Measurements from ENCODE around the gene INTS3.

INTS3 gene, protein sequence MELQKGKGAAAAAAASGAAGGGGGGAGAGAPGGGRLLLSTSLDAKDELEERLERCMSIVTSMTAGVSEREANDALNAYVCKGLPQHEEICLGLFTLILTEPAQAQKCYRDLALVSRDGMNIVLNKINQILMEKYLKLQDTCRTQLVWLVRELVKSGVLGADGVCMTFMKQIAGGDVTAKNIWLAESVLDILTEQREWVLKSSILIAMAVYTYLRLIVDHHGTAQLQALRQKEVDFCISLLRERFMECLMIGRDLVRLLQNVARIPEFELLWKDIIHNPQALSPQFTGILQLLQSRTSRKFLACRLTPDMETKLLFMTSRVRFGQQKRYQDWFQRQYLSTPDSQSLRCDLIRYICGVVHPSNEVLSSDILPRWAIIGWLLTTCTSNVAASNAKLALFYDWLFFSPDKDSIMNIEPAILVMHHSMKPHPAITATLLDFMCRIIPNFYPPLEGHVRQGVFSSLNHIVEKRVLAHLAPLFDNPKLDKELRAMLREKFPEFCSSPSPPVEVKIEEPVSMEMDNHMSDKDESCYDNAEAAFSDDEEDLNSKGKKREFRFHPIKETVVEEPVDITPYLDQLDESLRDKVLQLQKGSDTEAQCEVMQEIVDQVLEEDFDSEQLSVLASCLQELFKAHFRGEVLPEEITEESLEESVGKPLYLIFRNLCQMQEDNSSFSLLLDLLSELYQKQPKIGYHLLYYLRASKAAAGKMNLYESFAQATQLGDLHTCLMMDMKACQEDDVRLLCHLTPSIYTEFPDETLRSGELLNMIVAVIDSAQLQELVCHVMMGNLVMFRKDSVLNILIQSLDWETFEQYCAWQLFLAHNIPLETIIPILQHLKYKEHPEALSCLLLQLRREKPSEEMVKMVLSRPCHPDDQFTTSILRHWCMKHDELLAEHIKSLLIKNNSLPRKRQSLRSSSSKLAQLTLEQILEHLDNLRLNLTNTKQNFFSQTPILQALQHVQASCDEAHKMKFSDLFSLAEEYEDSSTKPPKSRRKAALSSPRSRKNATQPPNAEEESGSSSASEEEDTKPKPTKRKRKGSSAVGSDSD

DNA sequence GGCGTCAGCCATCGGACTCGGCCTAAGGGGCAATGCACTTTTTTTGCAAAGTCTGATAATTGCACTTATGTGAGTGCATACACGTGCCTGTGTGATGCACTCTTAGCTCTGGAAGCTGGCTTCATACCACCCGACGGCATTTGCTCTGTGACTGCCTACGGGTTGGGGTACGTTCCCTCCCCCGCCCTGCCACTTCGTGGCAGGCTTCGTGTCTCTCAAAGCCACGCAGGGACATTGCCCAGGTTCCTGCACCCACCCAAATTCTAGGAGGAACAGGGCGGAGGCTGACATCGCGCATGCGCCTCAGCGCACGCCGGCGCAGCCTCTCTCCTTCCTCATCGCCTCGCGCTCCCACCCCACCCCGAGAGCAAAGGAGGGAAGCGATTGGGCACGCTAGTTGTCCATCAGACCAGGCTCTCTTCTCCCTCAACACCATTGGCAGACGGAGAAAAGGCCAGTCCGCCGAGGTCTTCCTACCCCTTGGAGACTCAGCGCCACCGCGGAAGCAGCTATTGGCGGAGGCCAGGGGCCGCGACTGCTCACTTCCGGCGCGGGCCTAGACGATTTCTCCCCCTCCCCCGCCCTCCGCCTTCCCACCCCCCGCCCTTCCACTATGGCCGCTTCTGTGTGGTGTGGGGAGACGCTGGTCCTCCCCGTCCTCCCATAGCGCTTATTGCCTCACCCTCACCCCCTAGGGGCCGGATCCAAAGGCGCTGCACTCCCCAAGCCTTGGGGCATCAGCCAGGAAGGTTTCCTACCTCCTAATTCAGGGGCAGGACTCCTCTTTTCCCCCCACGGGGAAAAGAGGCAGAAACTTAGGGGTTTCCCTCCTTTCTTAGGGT, at the start of gene INTS3:
Gene INTS3, plus strand, starts transcription at position 588 of the 842 bp plus-strand sequence. CDS start 585 bp downstream, outside the sequence.
- peak; percentile 99 for DNase-seq

GRCh38 chr1:153678519-153679336, 49.1 kb upstream of the INTS3 start, which contains the start of gene NPR1:
Gene NPR1 (plus strand): TSS chr1:153678688. CDS start chr1:153679109, 421 bp downstream.
- no peak for DNase-seq

DNA sequence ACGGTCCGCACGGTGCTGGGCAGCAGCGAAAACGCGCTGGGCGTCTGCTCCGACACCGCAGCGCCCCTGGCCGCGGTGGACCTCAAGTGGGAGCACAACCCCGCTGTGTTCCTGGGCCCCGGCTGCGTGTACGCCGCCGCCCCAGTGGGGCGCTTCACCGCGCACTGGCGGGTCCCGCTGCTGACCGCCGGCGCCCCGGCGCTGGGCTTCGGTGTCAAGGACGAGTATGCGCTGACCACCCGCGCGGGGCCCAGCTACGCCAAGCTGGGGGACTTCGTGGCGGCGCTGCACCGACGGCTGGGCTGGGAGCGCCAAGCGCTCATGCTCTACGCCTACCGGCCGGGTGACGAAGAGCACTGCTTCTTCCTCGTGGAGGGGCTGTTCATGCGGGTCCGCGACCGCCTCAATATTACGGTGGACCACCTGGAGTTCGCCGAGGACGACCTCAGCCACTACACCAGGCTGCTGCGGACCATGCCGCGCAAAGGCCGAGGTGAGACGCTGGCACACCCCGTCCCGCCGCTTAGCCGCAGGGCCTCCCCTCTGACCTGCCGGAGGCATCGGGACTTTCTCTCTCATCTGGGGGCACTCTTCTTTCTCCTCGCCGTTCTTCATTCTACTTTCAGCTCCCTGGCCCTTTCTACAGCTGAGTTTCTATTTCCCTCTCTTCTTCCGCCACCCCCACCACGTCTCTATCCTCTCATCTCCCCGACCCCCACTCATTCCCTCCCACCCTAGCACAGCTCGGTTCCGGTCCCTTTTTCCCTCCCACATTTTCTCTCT, 48.3 kb upstream of the INTS3 start:
- no peak for DNase-seq

DNA sequence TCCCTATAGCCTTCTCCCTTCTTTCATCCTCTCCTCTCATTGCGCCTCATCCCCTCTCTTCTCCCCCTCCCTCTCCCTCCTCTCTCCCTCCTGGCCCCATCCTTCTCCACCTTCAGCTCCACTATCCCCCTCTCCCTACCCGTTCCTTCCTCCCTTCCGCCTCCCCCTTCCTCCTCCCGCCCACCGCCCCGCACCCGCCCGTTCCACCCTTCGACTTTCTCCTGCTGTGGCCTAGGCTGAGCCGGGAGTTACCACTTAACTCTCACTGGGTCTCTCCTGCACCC, 47.8 kb upstream of the INTS3 start:
- no peak for DNase-seq

DNA sequence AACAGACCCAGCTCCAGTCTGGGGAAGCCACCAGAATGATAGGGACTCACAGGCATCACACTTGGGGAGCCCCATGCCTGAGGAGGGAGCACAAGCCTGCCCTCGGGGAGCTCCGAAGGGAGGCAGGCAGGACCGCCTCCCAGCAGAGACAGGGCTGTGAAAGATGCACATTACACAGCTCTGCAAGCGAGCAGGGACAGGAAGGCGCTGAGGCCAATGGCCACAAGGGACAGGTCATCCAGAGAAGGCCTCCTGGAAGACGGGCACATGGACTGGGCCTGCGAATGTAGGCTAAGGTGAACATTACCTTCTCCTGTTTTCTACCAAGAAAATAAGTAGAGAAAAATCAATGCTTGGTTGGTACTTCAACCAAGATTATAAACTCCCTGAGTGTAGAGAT, 45.1 kb upstream of the INTS3 start:
- DNase-seq, result no peak

- no peak for DNase-seq
Measured at GRCh38 chr1:153683854-153684253, 44.0 kb upstream of the INTS3 start.

DNA sequence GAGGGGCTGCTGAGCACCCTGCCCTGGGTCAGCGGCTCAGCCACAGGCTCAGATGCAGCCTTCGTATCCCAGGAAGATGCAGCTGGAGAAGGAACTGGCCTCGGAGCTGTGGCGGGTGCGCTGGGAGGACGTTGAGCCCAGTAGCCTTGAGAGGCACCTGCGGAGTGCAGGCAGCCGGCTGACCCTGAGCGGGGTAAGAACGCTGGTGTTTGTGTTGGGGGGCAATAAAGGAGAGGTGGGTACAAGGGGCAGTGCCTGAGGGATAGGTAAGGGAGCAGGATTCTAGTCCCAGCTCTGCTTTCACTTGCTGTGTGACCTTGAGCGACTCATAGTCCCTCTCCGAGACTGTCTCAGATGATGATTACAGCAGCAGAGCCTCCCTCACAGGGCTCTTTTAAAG, 43.0 kb upstream of the INTS3 start:
- no peak for DNase-seq

GRCh38 chr1:153685544-153686340, 42.1 kb upstream of the INTS3 start:
- no peak for DNase-seq

DNA sequence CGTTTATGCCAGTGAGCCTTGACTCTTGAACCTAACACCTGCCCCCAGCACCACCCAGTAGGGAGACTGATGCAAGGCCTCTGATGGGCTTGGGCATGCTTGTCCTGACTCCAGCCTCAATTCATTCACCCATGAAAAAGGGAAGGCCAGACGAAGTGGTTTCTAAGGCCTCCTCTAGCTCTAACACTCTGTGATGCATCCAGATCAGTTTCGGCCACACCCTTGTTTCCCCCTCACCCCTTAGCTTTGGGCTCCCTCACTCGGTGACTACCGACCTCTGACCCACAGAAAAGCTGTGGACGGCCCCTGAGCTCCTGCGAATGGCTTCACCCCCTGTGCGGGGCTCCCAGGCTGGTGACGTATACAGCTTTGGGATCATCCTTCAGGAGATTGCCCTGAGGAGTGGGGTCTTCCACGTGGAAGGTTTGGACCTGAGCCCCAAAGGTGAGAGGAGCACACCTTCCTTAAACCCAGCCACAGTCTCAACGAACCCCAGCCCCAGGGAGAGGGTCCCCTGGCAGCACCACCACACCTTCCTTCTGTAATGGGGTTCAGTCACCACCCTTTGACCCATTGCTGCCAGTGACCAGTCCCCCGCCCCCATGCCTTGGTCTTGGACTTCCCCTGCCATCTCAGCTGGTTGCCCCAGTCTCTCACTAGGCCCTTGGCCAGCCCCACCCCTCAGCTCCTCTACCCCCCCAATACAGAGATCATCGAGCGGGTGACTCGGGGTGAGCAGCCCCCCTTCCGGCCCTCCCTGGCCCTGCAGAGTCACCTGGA, 40.3 kb upstream of the INTS3 start:
- DNase-seq, result no peak

GRCh38 chr1:153688276-153688675, 39.6 kb upstream of the INTS3 start:
- no peak for DNase-seq

- no peak for DNase-seq
Measured at GRCh38 chr1:153688736-153689328, 39.0 kb upstream of the INTS3 start.

DNA sequence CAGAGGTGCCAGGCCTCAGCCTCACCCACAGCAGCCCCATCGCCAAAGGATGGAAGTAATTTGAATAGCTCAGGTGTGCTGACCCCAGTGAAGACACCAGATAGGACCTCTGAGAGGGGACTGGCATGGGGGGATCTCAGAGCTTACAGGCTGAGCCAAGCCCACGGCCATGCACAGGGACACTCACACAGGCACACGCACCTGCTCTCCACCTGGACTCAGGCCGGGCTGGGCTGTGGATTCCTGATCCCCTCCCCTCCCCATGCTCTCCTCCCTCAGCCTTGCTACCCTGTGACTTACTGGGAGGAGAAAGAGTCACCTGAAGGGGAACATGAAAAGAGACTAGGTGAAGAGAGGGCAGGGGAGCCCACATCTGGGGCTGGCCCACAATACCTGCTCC, 34.4 kb upstream of the INTS3 start:
- DNase-seq, result no peak

DNA sequence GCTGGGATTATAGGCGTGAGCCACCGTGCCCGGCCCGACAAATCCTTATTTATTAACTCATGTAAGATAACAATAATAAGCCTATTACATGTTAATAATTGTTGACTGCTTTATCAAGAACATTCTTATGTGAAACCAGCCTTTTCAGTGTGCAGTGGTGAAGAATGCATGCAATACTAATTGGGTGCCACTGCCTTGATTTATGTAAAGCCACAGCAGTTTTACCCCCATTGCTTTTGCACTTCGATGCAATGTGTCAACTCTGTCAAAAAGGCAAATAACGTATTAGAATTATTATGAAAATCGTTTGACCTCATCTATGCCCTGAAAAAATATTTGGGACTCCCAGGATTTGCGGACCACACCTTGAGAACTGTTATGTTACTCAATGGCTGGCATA, 31.1 kb upstream of the INTS3 start:
- DNase-seq, result no peak

GRCh38 chr1:153697191-153698019, 30.4 kb upstream of the INTS3 start:
- no peak for DNase-seq

- DNase-seq, result no peak
Measured at GRCh38 chr1:153698020-153698922, 29.6 kb upstream of the INTS3 start.

GRCh38 chr1:153698923-153699714, 28.7 kb upstream of the INTS3 start:
- DNase-seq, result no peak
